Activated T-cell treated with anti-CD3 and anti-CD28 coated beads for 4 hours (primary cell): ENCODE measurements around the gene FNDC3A.

Experiments
- DNase-seq: peaks from one replicate; pipeline ENCODE4 v3.0.0-alpha.2; 2020

Gene FNDC3A

DNA sequence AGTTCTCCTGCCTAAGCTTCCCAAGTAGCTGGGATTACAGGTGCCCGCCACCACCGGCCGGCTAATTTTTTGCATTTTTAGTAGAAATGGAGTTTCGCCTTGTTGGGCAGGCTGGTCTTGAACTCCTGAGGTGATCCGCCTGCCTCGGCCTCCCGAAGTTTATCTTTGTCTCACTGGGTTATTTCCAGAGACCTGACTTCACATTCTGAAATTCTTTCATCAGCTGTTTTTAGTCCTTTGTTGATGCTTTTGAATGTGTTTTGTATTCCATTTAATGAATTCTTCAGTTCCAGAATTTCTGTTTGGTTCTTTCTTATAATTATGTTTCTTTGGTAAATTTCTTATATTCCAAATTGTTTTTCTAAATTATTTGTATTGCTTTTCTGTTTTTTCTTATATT lies 189.0 kb downstream of the FNDC3A start:
- no peak for DNase-seq

- no peak for DNase-seq
Observed at GRCh38 chr13:49165798-49166752, 190.4 kb downstream of the FNDC3A start.

GRCh38 chr13:49171359-49171758 lies 195.6 kb downstream of the FNDC3A start:
- no peak for DNase-seq

DNA sequence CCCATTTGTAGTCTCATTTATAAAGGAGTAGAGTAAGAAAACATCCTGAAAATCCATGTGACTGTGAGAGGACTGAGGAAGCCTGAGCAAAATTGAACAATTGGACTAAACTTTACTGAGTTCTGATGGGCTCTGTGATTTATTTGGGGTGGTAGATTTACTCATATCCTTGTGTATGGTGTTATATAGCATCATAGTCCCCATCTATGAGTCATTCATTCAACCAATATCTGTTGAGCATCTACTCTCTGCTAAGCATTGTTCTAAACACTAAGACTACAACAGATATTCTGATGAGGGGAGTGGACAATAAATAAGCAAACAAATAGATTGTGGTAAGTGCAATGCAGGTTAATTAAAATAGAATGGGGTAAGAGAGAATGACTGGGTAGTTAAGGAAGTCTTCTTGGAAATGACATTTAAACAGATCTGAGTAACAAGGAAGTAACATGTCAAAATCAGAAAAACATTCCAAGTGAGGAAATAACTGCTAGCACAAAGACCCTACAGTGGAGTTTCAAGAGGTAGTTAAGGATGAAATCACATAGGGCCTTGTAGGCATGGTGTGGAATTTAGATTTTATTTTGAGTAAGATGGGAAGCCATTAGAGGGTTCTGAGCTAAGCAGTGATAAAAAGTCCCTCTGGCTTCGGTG lies 208.1 kb downstream of the FNDC3A start:
- DNase-seq = no peak

DNA sequence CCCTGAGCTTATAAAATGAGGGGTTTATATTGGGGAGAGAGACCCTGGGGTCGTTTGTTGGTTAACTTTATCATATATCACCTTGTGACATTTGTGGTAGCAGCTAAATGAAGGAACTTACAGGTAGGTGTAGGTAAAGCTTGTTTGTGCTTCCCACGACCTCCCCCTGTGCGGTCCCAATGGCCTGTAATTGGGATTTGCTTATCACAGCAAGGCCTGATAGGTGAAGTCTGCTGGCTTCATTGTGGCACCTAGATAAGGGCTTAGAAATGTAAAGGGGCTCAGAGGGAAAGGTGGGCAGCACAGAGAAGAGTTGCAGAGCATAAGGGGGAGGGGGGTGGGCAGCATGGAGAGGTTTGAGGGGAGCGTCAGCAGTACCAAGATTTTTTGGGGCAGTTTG lies 208.9 kb downstream of the FNDC3A start:
- no peak for DNase-seq

DNA sequence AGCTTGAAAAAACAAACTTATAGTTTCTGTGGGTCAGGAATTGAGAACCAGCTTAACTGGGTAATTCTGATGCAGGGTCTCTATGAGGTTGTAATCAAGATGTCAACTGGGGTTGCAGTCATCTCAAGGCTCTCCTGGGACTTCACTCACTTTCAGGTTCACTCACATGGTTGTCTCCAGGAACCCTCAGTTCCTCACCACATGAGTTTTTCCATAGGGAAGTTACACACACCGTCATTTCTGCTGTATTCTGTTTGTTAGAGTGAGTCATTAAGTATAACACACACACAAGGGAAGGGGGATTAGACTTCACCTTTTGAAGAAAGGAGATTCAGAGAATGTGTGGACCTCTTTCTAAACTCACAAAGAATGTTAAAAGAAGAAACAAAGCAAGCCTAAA lies 209.6 kb downstream of the FNDC3A start:
- no peak for DNase-seq

GRCh38 chr13:49190901-49191300 lies 215.2 kb downstream of the FNDC3A start:
- DNase-seq = no peak

DNA sequence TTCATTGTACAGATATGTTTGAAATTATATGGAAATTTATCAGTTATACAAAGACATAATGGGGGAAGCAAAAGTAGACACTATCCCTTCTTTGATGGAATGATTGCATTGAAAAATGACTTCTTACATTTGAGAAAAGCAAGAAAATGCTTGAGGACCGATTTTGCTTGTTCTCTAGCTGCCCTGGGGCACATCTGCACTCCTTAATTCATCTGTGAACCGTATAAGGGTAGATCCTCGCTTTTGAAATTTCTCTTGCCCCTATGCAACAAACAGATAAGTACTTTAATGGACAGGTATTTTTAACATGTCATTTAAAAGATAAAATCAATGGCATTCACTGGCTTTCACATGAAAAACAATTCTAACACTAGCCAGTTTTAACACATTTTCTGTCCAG lies 230.9 kb downstream of the FNDC3A start:
- no peak for DNase-seq

GRCh38 chr13:49208619-49209018 lies 232.9 kb downstream of the FNDC3A start:
- no peak for DNase-seq

DNA sequence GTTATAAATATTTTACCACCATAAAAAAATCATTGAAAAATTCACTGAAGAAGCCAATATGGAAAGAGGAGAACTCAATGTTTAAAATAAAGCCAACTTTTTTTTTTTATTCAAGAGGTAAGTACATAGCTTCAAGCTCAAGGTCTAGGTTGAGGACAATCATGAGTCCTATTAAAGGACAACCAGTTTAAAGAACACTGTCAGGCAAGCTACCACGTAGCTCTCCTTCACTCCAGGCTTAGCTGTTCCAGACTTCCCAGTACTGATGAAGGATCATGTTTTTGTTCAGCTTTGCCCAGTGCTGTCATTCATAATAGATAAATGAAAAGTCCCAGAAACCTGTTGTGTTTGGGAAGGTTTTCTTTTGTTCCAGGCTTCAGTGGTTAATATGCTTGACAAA lies 234.4 kb downstream of the FNDC3A start:
- no peak for DNase-seq

DNA sequence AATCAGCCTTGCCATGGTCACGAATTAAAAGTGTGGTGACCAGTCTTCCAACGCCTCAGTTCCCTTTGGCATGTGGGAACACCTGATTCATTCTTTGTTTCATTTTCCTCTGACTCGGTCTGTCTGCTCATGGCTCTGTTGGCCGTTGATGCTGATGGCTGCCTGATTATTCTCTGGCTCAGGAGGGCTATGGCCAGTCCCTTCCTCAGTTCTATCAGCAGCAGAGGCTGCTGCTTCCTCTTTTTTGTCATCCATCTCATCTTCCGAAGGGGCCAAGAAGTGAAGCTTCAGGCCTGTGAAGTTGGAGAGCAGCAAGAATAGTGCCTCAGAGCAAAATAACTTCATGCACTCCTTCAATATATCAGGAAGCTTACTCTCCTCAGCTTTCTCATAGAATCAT lies 235.0 kb downstream of the FNDC3A start:
- no peak for DNase-seq

- DNase-seq = no peak
Observed at GRCh38 chr13:49213539-49213938, 237.8 kb downstream of the FNDC3A start.

GRCh38 chr13:49213997-49214916 lies 238.5 kb downstream of the FNDC3A start:
- DNase-seq = no peak

DNA sequence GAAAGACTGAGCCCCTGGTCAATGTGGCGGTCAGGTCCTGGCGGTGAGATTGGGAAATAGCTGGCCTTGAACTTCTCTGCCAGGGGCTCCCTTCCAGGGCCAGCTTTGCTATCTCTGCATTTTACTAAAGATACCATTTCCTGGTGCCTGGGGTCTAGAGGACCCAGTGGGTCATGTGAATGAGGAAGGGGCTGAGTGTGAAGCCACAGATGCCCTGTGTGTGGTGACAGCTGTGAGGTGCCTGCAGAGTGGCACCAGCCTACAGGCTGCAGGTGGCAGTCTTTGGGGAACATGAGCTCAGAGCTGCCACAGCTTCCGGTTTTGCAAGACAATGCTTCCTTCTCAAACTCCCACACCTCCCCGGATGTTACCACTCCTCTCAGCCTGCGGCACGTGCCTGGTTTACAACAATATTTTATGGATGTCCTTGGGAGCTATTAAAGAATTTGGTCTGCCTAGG lies 239.2 kb downstream of the FNDC3A start:
- no peak for DNase-seq

DNA sequence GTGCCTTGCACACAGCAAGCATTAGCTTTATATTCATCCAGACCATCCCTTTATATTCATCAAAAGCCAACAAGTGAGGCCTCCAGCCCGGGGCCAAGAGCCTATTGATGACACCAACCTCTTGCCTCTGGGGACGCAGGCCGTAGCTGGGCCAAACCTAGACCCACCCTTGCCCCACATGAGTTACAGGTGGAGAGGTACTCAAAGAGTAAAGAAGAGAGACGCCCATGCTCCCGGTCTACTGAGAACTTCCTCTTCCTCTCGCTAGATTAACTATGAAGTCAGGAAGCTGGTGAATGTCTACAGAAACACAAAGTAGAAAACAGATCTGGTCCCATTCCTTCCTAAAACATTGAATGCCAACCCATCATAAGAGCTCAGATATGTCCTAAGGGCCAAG lies 240.6 kb downstream of the FNDC3A start:
- DNase-seq = no peak

DNA sequence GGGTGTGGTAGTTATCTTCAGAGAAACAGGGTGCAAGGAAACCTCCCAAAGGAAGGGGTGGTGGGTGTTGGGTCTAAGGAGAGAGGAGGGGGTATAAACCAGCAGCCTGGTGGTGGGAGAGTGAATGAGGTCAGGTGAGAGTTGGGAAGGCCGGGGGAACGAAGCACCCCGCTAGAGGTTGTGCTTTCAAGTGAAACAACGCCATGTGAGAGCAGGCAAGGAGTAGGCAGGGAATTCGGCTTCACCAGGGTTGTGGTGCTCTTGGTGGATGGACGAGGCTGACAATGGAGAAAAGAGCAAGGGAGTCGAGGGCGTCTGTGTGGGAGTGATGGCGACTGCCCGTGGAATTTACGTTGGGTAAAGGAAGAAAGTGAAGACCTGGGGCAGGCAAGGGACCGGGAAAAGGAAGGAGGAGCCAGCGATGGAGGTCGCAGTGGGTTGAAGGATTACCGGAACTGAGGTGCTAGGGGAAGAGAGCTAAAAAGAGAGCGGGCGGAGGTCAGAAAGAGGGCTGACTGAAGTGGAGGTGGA lies 242.3 kb downstream of the FNDC3A start:
- DNase-seq = no peak

- DNase-seq = no peak
Observed at GRCh38 chr13:49218493-49219051, 242.9 kb downstream of the FNDC3A start.

GRCh38 chr13:49219647-49220035 lies 243.9 kb downstream of the FNDC3A start:
- no peak for DNase-seq

DNA sequence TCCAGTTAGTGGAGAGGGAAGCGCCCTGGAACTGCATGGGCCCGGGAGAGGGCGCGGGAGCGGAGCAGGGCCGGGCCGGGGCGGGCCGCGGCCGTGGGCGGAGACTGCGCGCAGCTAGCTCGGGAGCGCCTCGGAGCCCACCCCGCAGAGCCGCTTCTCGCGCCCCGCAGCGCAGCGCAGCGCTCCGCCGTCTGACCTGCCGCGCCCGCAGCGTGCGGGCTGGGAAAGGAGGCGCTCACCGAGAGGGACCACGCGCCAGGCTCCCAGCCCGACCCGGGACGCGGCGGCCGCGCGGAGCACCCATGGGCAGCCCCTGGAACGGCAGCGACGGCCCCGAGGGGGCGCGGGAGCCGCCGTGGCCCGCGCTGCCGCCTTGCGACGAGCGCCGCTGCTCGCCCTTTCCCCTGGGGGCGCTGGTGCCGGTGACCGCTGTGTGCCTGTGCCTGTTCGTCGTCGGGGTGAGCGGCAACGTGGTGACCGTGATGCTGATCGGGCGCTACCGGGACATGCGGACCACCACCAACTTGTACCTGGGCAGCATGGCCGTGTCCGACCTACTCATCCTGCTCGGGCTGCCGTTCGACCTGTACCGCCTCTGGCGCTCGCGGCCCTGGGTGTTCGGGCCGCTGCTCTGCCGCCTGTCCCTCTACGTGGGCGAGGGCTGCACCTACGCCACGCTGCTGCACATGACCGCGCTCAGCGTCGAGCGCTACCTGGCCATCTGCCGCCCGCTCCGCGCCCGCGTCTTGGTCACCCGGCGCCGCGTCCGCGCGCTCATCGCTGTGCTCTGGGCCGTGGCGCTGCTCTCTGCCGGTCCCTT lies 244.5 kb downstream of the FNDC3A start, which contains the start of gene MLNR:
TSS of gene MLNR (plus strand) at position 303 of the 820 bp plus-strand sequence. CDS start at position 303, 0 bp downstream.
- no peak for DNase-seq

- DNase-seq = no peak
Observed at GRCh38 chr13:49220856-49221589, 245.3 kb downstream of the FNDC3A start.

DNA sequence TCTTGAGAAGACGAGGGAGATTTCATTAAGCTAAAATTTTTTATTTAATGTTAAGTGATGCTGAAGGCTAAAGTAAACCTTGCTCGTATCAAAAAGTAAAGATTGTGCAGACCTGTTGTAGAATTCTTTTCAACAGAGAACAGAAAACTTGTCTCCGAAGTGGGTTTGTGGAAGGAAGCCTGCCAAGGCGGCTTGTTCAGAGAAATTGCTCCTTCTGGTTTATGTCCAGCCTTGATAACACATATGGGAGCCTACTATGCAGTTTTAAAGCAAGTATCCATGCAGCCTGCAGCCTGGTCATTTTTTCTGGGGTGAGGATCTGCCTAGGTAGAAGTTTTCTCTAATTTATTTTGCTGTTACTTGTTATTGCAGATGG lies 245.9 kb downstream of the FNDC3A start:
- DNase-seq = no peak
